PC-3 (cell line): Measurements from ENCODE around the gene DLG2. TPM values are rescaled to one million over a fixed set of nuclear protein-coding genes. Genes with fewer than 3 reads are reported as not detected.
A peak's percentile ranks its signal among the peaks of the same experiment; 100 is the strongest.
"Not testable (repeated sequence)": the region's sequence is repeated elsewhere in the genome, so short reads cannot be mapped to it uniquely, and the experiment has no call there.

Experiments
- ATAC-seq: fragments of 200-7000 bp; cut with Tn5 transposase; 2 replicates; pipeline ENCODE4 v1.9.1; 2020; ENCODE audit warnings: mild to moderate bottlenecking, moderate library complexity
- BruUV-seq: library from RNA; stranded (reverse); fragments of 400-500 nt; replicated peaks from 2 replicates; lab custom pipeline; 2021; lab: Mats Ljungman, UMichigan
- CTCF ChIA-PET: fragments of 300-600 bp; sonication (Branson Sonifier 250); formaldehyde crosslinking; loops from one replicate; lab custom pipeline; 2022; ENCODE audit warnings: antibody characterized with exemption; lab: Charles Lee
- POLR2A ChIA-PET: fragments of 300-600 bp; sonication (Branson Sonifier 250); formaldehyde crosslinking; loops from one replicate; lab custom pipeline; 2022; ENCODE audit warnings: antibody characterized with exemption; ENCODE audit not compliant: unreplicated experiment; lab: Charles Lee
- DNase-seq: peaks from one replicate; pipeline ENCODE4 v3.0.0-alpha.2; 2015
- H2AFZ ChIP-seq: fragments of 300-600 bp; sonication (generic); 2 replicates; pipeline ENCODE4 v1.6.0; 2016; ENCODE audit warnings: antibody characterized with exemption, low read length
- H3F3A ChIP-seq: fragments of 300-600 bp; sonication (generic); one replicate; pipeline ENCODE4 v1.6.0; 2017; ENCODE audit warnings: antibody characterized with exemption, low read length, control low read depth, mild to moderate bottlenecking; ENCODE audit not compliant: unreplicated experiment
- H3K27ac ChIP-seq: fragments of 300-600 bp; sonication (generic); 2 replicates; pipeline ENCODE4 v1.5.1; 2016; ENCODE audit warnings: mild to moderate bottlenecking, low read length
- H3K27me3 ChIP-seq: fragments of 300-600 bp; sonication (generic); 2 replicates; pipeline ENCODE4 v1.6.1; 2016; ENCODE audit warnings: low read length, mixed read lengths
- H3K36me3 ChIP-seq: fragments of 300-600 bp; sonication (generic); 2 replicates; pipeline ENCODE4 v1.6.1; 2016; ENCODE audit warnings: low read depth, mixed run types, low read length, mixed read lengths
- H3K4me1 ChIP-seq: fragments of 300-600 bp; sonication (generic); 2 replicates; pipeline ENCODE4 v1.5.1; 2016; ENCODE audit warnings: low read length; ENCODE audit not compliant: insufficient read depth
- H3K4me2 ChIP-seq: fragments of 300-600 bp; sonication (generic); 2 replicates; pipeline ENCODE4 v1.6.0; 2016; ENCODE audit warnings: low read length
- H3K4me3 ChIP-seq: fragments of 300-600 bp; sonication (generic); 2 replicates; pipeline ENCODE4 v1.5.1; 2016; ENCODE audit warnings: mild to moderate bottlenecking, low read length, mixed read lengths
- H3K79me2 ChIP-seq: fragments of 300-600 bp; sonication (generic); 2 replicates; pipeline ENCODE4 v1.6.1; 2017; ENCODE audit warnings: low read length, mixed read lengths
- H3K9ac ChIP-seq: fragments of 300-600 bp; sonication (generic); 2 replicates; pipeline ENCODE4 v1.6.0; 2016; ENCODE audit warnings: mild to moderate bottlenecking, low read length
- H3K9me2 ChIP-seq: fragments of 300-600 bp; sonication (generic); replicated peaks from 2 replicates; pipeline ENCODE4 v1.6.1; 2016; ENCODE audit warnings: mixed run types, low read length, mixed read lengths
- H3K9me3 ChIP-seq: fragments of 300-600 bp; sonication (generic); 2 replicates; pipeline ENCODE4 v1.6.1; 2016; ENCODE audit warnings: low read length, mixed read lengths
- H4K20me1 ChIP-seq: fragments of 300-600 bp; sonication (generic); 2 replicates; pipeline ENCODE4 v1.6.1; 2016; ENCODE audit warnings: low read length, mixed read lengths
- CTCF ChIP-seq: fragments of 300-600 bp; sonication (generic); conservative IDR thresholded peaks from 2 replicates; pipeline ENCODE4 v1.5.1; 2017; ENCODE audit warnings: antibody characterized with exemption, low read depth, mild to moderate bottlenecking, low read length
- EZH2 ChIP-seq: fragments of 300-600 bp; sonication (generic); IDR thresholded peaks from one replicate; pipeline ENCODE4 v1.6.1; 2017; ENCODE audit warnings: antibody characterized with exemption, mild to moderate bottlenecking, low read length; ENCODE audit not compliant: unreplicated experiment
- EZH2phosphoT487 ChIP-seq: fragments of 300-600 bp; sonication (generic); IDR thresholded peaks from 2 replicates; pipeline ENCODE4 v1.6.1; 2018; ENCODE audit warnings: mild to moderate bottlenecking, antibody characterized with exemption, low read length, borderline replicate concordance
- intact Hi-C: fragments of 100-400 bp; cut with micrococcal nuclease; formaldehyde crosslinking; loops from 2 replicates; pipeline ENCODE4 v1.9.0; 2023
- total RNA-seq: library from RNA; depleted of rRNA; stranded (reverse); fragments of >200 nt; gene quantifications from 2 replicates; pipeline ENCODE4 v1.2.3, GENCODE V29; 2014

The DLG2 gene
- total RNA-seq, 1 experiment from 2014 or later = 0.58 TPM

DNA sequence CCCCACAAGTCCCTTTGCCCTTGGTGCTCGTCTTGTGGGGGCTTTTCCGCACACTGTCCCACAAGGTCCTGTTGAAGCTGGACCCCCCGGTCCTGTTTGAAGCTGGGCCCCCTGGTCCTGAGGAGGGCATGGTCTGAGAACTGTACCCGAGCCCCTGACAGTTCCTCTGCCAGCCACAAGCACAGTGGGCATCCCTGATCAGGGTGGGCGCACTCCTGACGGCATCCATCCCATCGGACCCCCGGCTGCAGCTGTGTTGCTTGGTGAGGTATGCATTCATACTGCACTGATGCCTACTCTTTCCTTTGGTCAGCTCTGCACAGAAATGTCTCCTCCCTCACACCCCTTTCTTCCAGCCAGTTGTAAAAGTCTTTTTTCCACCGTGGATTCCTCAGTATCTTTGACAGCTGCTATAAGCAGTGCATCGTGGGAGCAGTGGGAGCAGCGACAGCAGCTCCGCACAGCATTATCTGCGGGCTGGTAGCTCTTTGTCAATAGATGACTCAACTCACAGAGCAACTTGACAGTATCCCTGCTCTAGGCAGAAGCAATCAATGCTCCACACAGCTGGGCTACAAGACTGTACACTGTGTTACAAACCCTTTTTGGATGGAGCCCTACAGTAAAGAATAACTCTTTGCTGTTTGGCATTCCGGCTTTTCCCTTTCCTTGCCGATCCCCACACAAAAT is 1310.1 kb downstream of the DLG2 start:
- no peaks in the 10 kb centered on the region for H3K4me1 ChIP-seq
- H3K9ac ChIP-seq = no peak overlapping the region
- ChIA-PET CTCF (no interaction called here), POLR2A (no interaction called here)
- H3K9me2 ChIP-seq = no peaks in the 10 kb centered on the region
- no TSS peak for BruUV-seq
- peak; percentile 15 for DNase-seq
- no peaks in the 10 kb centered on the region for H3K36me3 ChIP-seq
- no peak overlapping the region for H3K4me2 ChIP-seq
- no peaks in the 10 kb centered on the region for H3K79me2 ChIP-seq
- H3F3A ChIP-seq = no peaks in the 10 kb centered on the region
- TF ChIP-seq EZH2 = no peak
- TF ChIP-seq EZH2phosphoT487 = no peak
- TF ChIP-seq CTCF = no peak
- intact Hi-C loops = no loop called here
- H3K4me3 ChIP-seq = no peak overlapping the region
- 0 out of 2 replicates have a peak, but pooled peaks cover 3% of the 10 kb centered on the region for H3K27me3 ChIP-seq
- no peaks in the 10 kb centered on the region for H3K9me3 ChIP-seq
- no peak overlapping the region for H2AFZ ChIP-seq
- H4K20me1 ChIP-seq = no peaks in the 10 kb centered on the region
- no peak for ATAC-seq
- H3K27ac ChIP-seq = no peak overlapping the region

DNA sequence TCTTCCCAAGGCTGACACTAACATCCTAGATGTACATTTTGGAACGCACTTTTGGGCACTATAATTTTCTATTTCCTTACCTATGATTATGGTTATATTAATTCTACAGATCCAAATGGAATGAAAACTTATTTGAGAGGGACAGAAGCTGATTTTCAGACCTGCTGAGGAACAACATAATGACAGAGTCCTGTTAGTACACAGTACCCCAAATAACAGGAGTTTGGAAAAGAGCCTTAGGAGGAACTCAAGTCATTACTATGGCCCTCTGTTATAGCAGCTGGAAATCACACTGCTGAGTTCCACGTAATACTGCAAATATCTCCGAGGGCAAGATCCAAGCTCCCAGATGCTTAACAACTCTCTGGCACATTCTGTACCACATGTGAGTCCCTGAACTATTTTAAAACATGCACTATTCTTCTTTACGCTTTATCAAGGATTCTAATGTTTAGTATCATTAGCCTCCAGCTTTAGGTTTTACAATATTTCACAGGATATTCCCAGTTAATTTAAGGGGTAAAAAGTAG is 1313.2 kb downstream of the DLG2 start:
- Histone ChIP-seq H3F3A (no peaks in the 10 kb centered on the region), H3K4me1 (no peaks in the 10 kb centered on the region), H3K4me2 (no peak overlapping the region), H3K27me3 (0 out of 2 replicates have a peak, but pooled peaks cover 3% of the 10 kb centered on the region), H3K9me3 (no peaks in the 10 kb centered on the region), H4K20me1 (no peaks in the 10 kb centered on the region), H2AFZ (no peak overlapping the region), H3K9me2 (no peaks in the 10 kb centered on the region), H3K27ac (no peak overlapping the region), H3K36me3 (no peaks in the 10 kb centered on the region), H3K79me2 (no peaks in the 10 kb centered on the region), H3K9ac (no peak overlapping the region), H3K4me3 (no peak overlapping the region)
- CTCF ChIA-PET = no interaction called here
- no TSS peak for BruUV-seq
- POLR2A ChIA-PET = no interaction called here
- no peak for ATAC-seq
- no peak for TF ChIP-seq EZH2
- no peak for DNase-seq
- intact Hi-C loops = no loop called here

DNA sequence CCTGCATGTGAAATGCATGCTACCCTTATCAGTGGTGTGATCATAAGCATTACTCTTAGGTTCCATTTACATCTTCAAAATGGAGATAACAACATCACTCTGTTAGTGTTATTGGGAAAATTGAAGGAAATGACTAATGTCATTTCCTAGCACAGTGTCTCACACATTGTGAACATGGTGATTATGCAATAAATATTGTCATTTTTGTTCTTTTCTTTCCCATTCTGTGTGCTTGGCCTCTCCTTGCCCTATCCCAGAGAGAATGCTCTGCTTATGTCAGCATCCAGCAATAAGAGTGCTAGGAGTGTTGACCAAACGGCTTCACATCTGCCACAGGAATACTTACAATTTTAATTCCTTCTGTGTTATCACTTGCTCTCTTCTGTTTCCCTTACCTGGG is 1316.9 kb downstream of the DLG2 start:
- no peak overlapping the region for H2AFZ ChIP-seq
- no peak overlapping the region for H3K27ac ChIP-seq
- ATAC-seq (no peak), DNase-seq (no peak)
- H3K4me2 ChIP-seq = no peak overlapping the region
- no peaks in the 10 kb centered on the region for H3K27me3 ChIP-seq
- no peaks in the 10 kb centered on the region for H3K36me3 ChIP-seq
- H3K9me2 ChIP-seq = no peaks in the 10 kb centered on the region
- no peak overlapping the region for H3K9ac ChIP-seq
- no peak for TF ChIP-seq EZH2
- TF ChIP-seq CTCF = no peak
- TF ChIP-seq EZH2phosphoT487 = no peak
- no peaks in the 10 kb centered on the region for H3K4me1 ChIP-seq
- no TSS peak for BruUV-seq
- ChIA-PET CTCF (no interaction called here), POLR2A (no interaction called here)
- no peaks in the 10 kb centered on the region for H4K20me1 ChIP-seq
- H3K79me2 ChIP-seq = no peaks in the 10 kb centered on the region
- H3K4me3 ChIP-seq = no peak overlapping the region
- no peaks in the 10 kb centered on the region for H3K9me3 ChIP-seq
- intact Hi-C loops = no loop called here
- H3F3A ChIP-seq = no peaks in the 10 kb centered on the region

GRCh38 chr11:84308491-84308890 is 1318.7 kb downstream of the DLG2 start:
- BruUV-seq = not testable (repeated sequence)

More at GRCh38 chr11:84308491-84308890, 1318.7 kb downstream of the DLG2 start:
- H3K4me2 ChIP-seq, DNase-seq, H3K4me3 ChIP-seq, H3K27ac ChIP-seq, H3K4me1 ChIP-seq, CTCF ChIA-PET, POLR2A ChIA-PET, H3K9me2 ChIP-seq, H3K36me3 ChIP-seq, ATAC-seq, H3F3A ChIP-seq, H3K79me2 ChIP-seq, H3K9ac ChIP-seq, intact Hi-C loops, H3K9me3 ChIP-seq, H3K27me3 ChIP-seq, H4K20me1 ChIP-seq, H2AFZ ChIP-seq: not testable (repeated sequence)
